Right cardiac atrium (tissue), 5 donors: ENCODE results near the gene TMEM41A. TPM values are rescaled to one million over a fixed set of nuclear protein-coding genes. Genes with fewer than 3 reads are reported as not detected.
A peak's percentile ranks its signal among the peaks of the same experiment; 100 is the strongest.

Experiments
- ATAC-seq, 2 donors: fragments of 200-7000 bp; cut with Tn5 transposase; one replicate each; pipeline versions ENCODE4 v1.8.0 to v1.9.1; 2020; ENCODE audit warnings: moderate library complexity in 2 of 2, mild to moderate bottlenecking in 1 of 2
- DNase-seq, 3 donors: peaks; one replicate each; pipeline ENCODE4 v3.0.0-alpha.2; 2020
- H3K27ac ChIP-seq: one replicate; pipeline ENCODE4 v1.5.1; 2013; ENCODE audit warnings: mild to moderate bottlenecking, low read length, control low read depth, moderate library complexity
- H3K27me3 ChIP-seq: one replicate; pipeline ENCODE4 v1.6.1; 2013; ENCODE audit not compliant: control insufficient read depth, insufficient read depth
- H3K4me1 ChIP-seq: one replicate; pipeline ENCODE4 v1.6.1; 2013; ENCODE audit warnings: low read length; ENCODE audit not compliant: control insufficient read depth, insufficient read depth
- H3K4me3 ChIP-seq: one replicate; pipeline ENCODE4 v1.5.1; 2013; ENCODE audit warnings: low read length, control low read depth
- H3K9me3 ChIP-seq: one replicate; pipeline ENCODE4 v1.6.1; 2013; ENCODE audit warnings: low read length; ENCODE audit not compliant: control insufficient read depth
- WGBS: extraction: QIAGEN DNeasy Blood & Tissue Kit; methylation state at CpG from one replicate; pipeline ENCODE4 v1.1.7; 2013; 5-methylcytosine and 5-hydroxymethylcytosine counted together
- intact Hi-C, 4 donors: fragments of 100-400 bp; cut with DNase I; formaldehyde crosslinking; loops; one replicate each; pipeline versions ENCODE4 v1.11.0 to v1.14.0; 2022 to 2023
- long read RNA-seq, 4 donors: library from polyadenylated mRNA; unstranded; transcript quantifications; one replicate each; pipeline ENCODE4 v2.0.0, GENCODE V29; 2020 to 2021
- polyA plus RNA-seq: library from polyadenylated mRNA; stranded (reverse); fragments of 200-250 nt; gene quantifications from one replicate; pipeline ENCODE4 v1.2.3, GENCODE V29; 2013
- total RNA-seq, 4 donors: library from RNA; stranded (reverse); fragmentation: NEBNext Ultra II Directional; extraction: Animal tissue kit (Norgen Biotek cat#: 25700); gene quantifications; one replicate each; pipeline ENCODE4 v1.2.1, GENCODE V29; 2021
- donor health status: healthy with polysubstance abuse.
- donor health status: DM: no; HTN: yes; CAD: no.
- donor health status: DM: no; HTN: no; CAD: no.
- donor health status: DM: no; HTN: yes; CAD: no; lungs with severe emphysema.
- donor health status: DM: yes; HTN: yes; CAD: no.

TMEM41A gene
- 10 to 100 TPM; 10.9 to 11.8 (median 11.6) TPM for total RNA-seq
- polyA plus RNA-seq: 8.5 TPM
- long read RNA-seq, donor 1, transcript TMEM41A-203 (5 exons, 2,827 nt): major isoform, 10 of 17 reads
- long read RNA-seq, donor 1, partial matches to known transcripts: 0 of 17 reads
- long read RNA-seq, donor 1, other reads (novel, unspliced or antisense): 6 of 17 reads
- long read RNA-seq, donor 2, transcript TMEM41A-203 (5 exons, 2,827 nt): major isoform, 6 of 13 reads
- long read RNA-seq, donor 2, partial matches to known transcripts: 1 of 13 reads
- long read RNA-seq, donor 2, other reads (novel, unspliced or antisense): 6 of 13 reads
- long read RNA-seq, donor 3, transcript TMEM41A-203 (5 exons, 2,827 nt): major isoform, 28 of 49 reads
- long read RNA-seq, donor 3, partial matches to known transcripts: 4 of 49 reads
- long read RNA-seq, donor 3, other reads (novel, unspliced or antisense): 16 of 49 reads
- long read RNA-seq, donor 4, transcript TMEM41A-203 (5 exons, 2,827 nt): major isoform, 17 of 23 reads
- long read RNA-seq, donor 4, partial matches to known transcripts: 0 of 23 reads
- long read RNA-seq, donor 4, other reads (novel, unspliced or antisense): 6 of 23 reads

- H3K27me3 ChIP-seq: no peaks in the 10 kb centered on the region
- WGBS: under 1% methylated on average over 82 of the region's 82 CpGs
- no peaks in the 10 kb centered on the region for H3K9me3 ChIP-seq
- intact Hi-C loops: loop anchor here in 1 of 4 donors (5.0 kb wide), 1 partner anchor 59 kb away; no protein-coding TSS in a partner anchor
- peaks cover 5% of the 10 kb centered on the region for H3K4me1 ChIP-seq
- H3K4me3 ChIP-seq: peak within 1 kb of the TSS; percentile 56
- DNase-seq: peak; percentile 94 to 97 (median 97)
- peak within 1 kb of the TSS; percentile 74 for H3K27ac ChIP-seq
- ATAC-seq: peak; percentile 99 to 100
These were observed at the start of gene TMEM41A for GRCh38 chr3:185498503-185499396. TMEM41A (minus strand) TSS chr3:185499035; CDS start chr3:185498961, 74 bp downstream.

- ATAC-seq (no peak), DNase-seq (no peak)
- no peaks in the 10 kb centered on the region for H3K27me3 ChIP-seq
- intact Hi-C loops: no loop called here
- H3K4me3 ChIP-seq: no peak overlapping the region
- H3K9me3 ChIP-seq: no peaks in the 10 kb centered on the region
- WGBS: 84% methylated on average over 7 of the region's 7 CpGs
- no peaks in the 10 kb centered on the region for H3K4me1 ChIP-seq
- H3K27ac ChIP-seq: no peak overlapping the region
These were observed 41.9 kb upstream of the TMEM41A start for GRCh38 chr3:185540695-185541094.

GRCh38 chr3:185539934-185540333 is 41.1 kb upstream of the TMEM41A start:
- no peak overlapping the region for H3K4me3 ChIP-seq
- H3K27ac ChIP-seq: no peak overlapping the region
- no peak for DNase-seq
- H3K27me3 ChIP-seq: no peaks in the 10 kb centered on the region
- no peaks in the 10 kb centered on the region for H3K9me3 ChIP-seq
- WGBS: 66% methylated on average over 2 of the region's 2 CpGs
- intact Hi-C loops: no loop called here
- ATAC-seq: no peak
- H3K4me1 ChIP-seq: no peaks in the 10 kb centered on the region

GRCh38 chr3:185537369-185537970 is 38.6 kb upstream of the TMEM41A start:
- Histone ChIP-seq H3K27ac (no peak overlapping the region), H3K9me3 (no peaks in the 10 kb centered on the region), H3K27me3 (no peaks in the 10 kb centered on the region), H3K4me3 (no peak overlapping the region), H3K4me1 (no peaks in the 10 kb centered on the region)
- 34% methylated on average over 9 of the region's 9 CpGs for WGBS
- peak in 2 of 3 donors; percentile 40 to 57 for DNase-seq
- intact Hi-C loops: no loop called here
- ATAC-seq: peak; percentile 93 to 96

GRCh38 chr3:185534511-185534910 is 35.7 kb upstream of the TMEM41A start:
- intact Hi-C loops: no loop called here
- Histone ChIP-seq H3K27ac (no peak overlapping the region), H3K9me3 (no peaks in the 10 kb centered on the region), H3K27me3 (no peaks in the 10 kb centered on the region), H3K4me3 (no peak overlapping the region), H3K4me1 (no peaks in the 10 kb centered on the region)
- DNase-seq (no peak), ATAC-seq (no peak)
- 85% methylated on average over 2 of the region's 2 CpGs for WGBS

- Histone ChIP-seq H3K27ac (no peak overlapping the region), H3K9me3 (no peaks in the 10 kb centered on the region), H3K4me3 (no peak overlapping the region), H3K4me1 (no peaks in the 10 kb centered on the region), H3K27me3 (no peaks in the 10 kb centered on the region)
- ATAC-seq (no peak), DNase-seq (no peak)
- intact Hi-C loops: no loop called here
- WGBS: 53% methylated on average over 5 of the region's 5 CpGs
These were observed 34.1 kb upstream of the TMEM41A start for GRCh38 chr3:185532901-185533300.

- intact Hi-C loops: no loop called here
These were observed 32.0 kb upstream of the TMEM41A start for GRCh38 chr3:185530856-185531255.

GRCh38 chr3:185528532-185528931 is 29.7 kb upstream of the TMEM41A start:
- WGBS: 92% methylated on average over 6 of the region's 6 CpGs
- H3K4me1 ChIP-seq: no peaks in the 10 kb centered on the region
- no peak for DNase-seq
- no peak overlapping the region for H3K27ac ChIP-seq
- H3K9me3 ChIP-seq: no peaks in the 10 kb centered on the region
- H3K4me3 ChIP-seq: no peak overlapping the region
- no peak for ATAC-seq
- no peaks in the 10 kb centered on the region for H3K27me3 ChIP-seq
- intact Hi-C loops: no loop called here

More at GRCh38 chr3:185530856-185531255, 32.0 kb upstream of the TMEM41A start:
- WGBS: 52% methylated on average over 5 of the region's 5 CpGs
- no peak for DNase-seq
- H3K4me1 ChIP-seq: no peaks in the 10 kb centered on the region
- H3K27me3 ChIP-seq: no peaks in the 10 kb centered on the region
- ATAC-seq: no peak
- no peak overlapping the region for H3K4me3 ChIP-seq
- H3K27ac ChIP-seq: no peak overlapping the region
- no peaks in the 10 kb centered on the region for H3K9me3 ChIP-seq

GRCh38 chr3:185527364-185527763 is 28.5 kb upstream of the TMEM41A start:
- no peak overlapping the region for H3K4me3 ChIP-seq
- WGBS: 68% methylated on average over 9 of the region's 9 CpGs
- intact Hi-C loops: no loop called here
- DNase-seq (no peak), ATAC-seq (no peak)
- H3K4me1 ChIP-seq: no peaks in the 10 kb centered on the region
- H3K27ac ChIP-seq: no peak overlapping the region
- H3K27me3 ChIP-seq: no peaks in the 10 kb centered on the region
- no peaks in the 10 kb centered on the region for H3K9me3 ChIP-seq

GRCh38 chr3:185526349-185526951 is 27.6 kb upstream of the TMEM41A start:
- Histone ChIP-seq H3K4me3 (no peak overlapping the region), H3K27ac (no peak overlapping the region), H3K4me1 (no peaks in the 10 kb centered on the region), H3K9me3 (no peaks in the 10 kb centered on the region), H3K27me3 (no peaks in the 10 kb centered on the region)
- 89% methylated on average over 2 of the region's 2 CpGs for WGBS
- ATAC-seq (no peak), DNase-seq (no peak)
- intact Hi-C loops: no loop called here
